K562 (cell line): ENCODE results near the gene USP49. TPM values are rescaled to one million over a fixed set of nuclear protein-coding genes. Genes with fewer than 3 reads are reported as not detected.

Experiments
- FOXJ2 ChIP-seq: fragments of 200-800 bp; sonication (Bioruptor generic); IDR thresholded peaks from 2 replicates; pipeline ENCODE4 v1.6.1; 2016; ENCODE audit warnings: missing genetic modification characterization, missing compliant biosample characterization
- HNRNPK ChIP-seq: fragments of 200-400 bp; formaldehyde crosslinking; IDR thresholded peaks from one replicate; pipeline ENCODE4 v1.6.1; 2018; ENCODE audit warnings: mild to moderate bottlenecking, low read depth, low read length; ENCODE audit not compliant: poor library complexity, severe bottlenecking
- IRF2 ChIP-seq: sonication (generic); formaldehyde crosslinking; IDR thresholded peaks from 2 replicates; pipeline ENCODE4 v1.8.1; 2022; ENCODE audit warnings: mild to moderate bottlenecking, missing genetic modification reagents
- KLF10 ChIP-seq: fragments of 250-450 bp; sonication (Bioruptor Pico); IDR thresholded peaks from 2 replicates; pipeline ENCODE4 v1.6.1; 2021; ENCODE audit warnings: matching md5 sums
- KLF16 ChIP-seq: IDR thresholded peaks from 2 replicates; pipeline ENCODE4 v1.6.1; 2016; ENCODE audit warnings: antibody characterized with exemption
- NRF1 ChIP-seq, 2 experiments: fragments of 450-650 bp; IDR thresholded peaks in 1 of 2; conservative IDR thresholded peaks in 1 of 2; 2 replicates each; pipeline ENCODE4 v1.6.1; 2014; ENCODE audit warnings: mild to moderate bottlenecking in 2 of 2
- POLR3G ChIP-seq: IDR thresholded peaks from 2 replicates; pipeline ENCODE4 v1.6.1; 2011; ENCODE audit not compliant: insufficient read length, insufficient replicate concordance; ENCODE audit errors: extremely low read depth
- PTTG1 ChIP-seq: fragments of 450-650 bp; IDR thresholded peaks from 2 replicates; pipeline ENCODE4 v1.6.1; 2016; ENCODE audit warnings: low read depth, mild to moderate bottlenecking, missing genetic modification characterization, missing compliant biosample characterization
- RFX1 ChIP-seq: fragments of 450-650 bp; IDR thresholded peaks from 2 replicates; pipeline ENCODE4 v1.6.1; 2016; ENCODE audit warnings: mild to moderate bottlenecking, moderate library complexity
- SPI1 ChIP-seq: IDR thresholded peaks from 2 replicates; pipeline ENCODE4 v1.6.1; 2011; ENCODE audit warnings: low read depth, low read length, control low read depth, borderline replicate concordance
- SRSF1 ChIP-seq: fragments of 200-400 bp; formaldehyde crosslinking; IDR thresholded peaks from 2 replicates; pipeline ENCODE4 v1.6.1; 2017; ENCODE audit warnings: mild to moderate bottlenecking, low read depth, low read length, moderate library complexity
- TEAD4 ChIP-seq, 2 experiments: sonication (generic) in 1 of 2; formaldehyde crosslinking in 1 of 2; IDR thresholded peaks; 2 replicates each; pipeline versions ENCODE4 v1.6.1 to v1.8.0; 2012 to 2022; ENCODE audit warnings: borderline replicate concordance in 1 of 2, inconsistent platforms in 1 of 2, low read length in 1 of 2, mild to moderate bottlenecking in 1 of 2, missing genetic modification reagents in 1 of 2
- TGIF2 ChIP-seq: sonication (generic); formaldehyde crosslinking; IDR thresholded peaks from 2 replicates; pipeline ENCODE4 v1.8.1; 2022; ENCODE audit warnings: mild to moderate bottlenecking, missing genetic modification reagents, moderate library complexity
- ZBTB8A ChIP-seq: fragments of 450-650 bp; IDR thresholded peaks from 2 replicates; pipeline ENCODE4 v1.6.1; 2018; ENCODE audit warnings: mild to moderate bottlenecking, moderate library complexity; ENCODE audit not compliant: partially characterized antibody
- polyA plus RNA-seq, 8 experiments: library from polyadenylated mRNA; depleted of rRNA in 4 of 8; stranded (reverse) in 5 of 8; unstranded in 3 of 8; fragments of >200 nt; fragmentation: Nextera tagmentation in 2 of 8; fragmentation: Illumina TruSeq in 1 of 8; extraction: Ambion mirVana in 2 of 8; extraction: Trizol in 1 of 8; gene quantifications; 2 replicates each; pipeline versions ENCODE4 v1.2.1 to v1.2.3, GENCODE V29; 2011 to 2014; ENCODE audit warnings: inconsistent platforms in 1 of 8, missing spikeins in 1 of 8
- total RNA-seq, 7 experiments: library from RNA; depleted of rRNA in 6 of 7; stranded (reverse); fragments of >200 nt in 6 of 7; fragmentation: Illumina TruSeq in 2 of 7; extraction: Trizol in 2 of 7; gene quantifications; 2 replicates each; pipeline versions ENCODE4 v1.2.1 to v1.2.3, GENCODE V29; 2011 to 2021; ENCODE audit warnings: low replicate concordance in 1 of 7
- TF ChIP-seq, protein P1 (sequence below): fragments of 450-650 bp; formaldehyde crosslinking; IDR thresholded peaks from 2 replicates; pipeline ENCODE4 v1.4.0; 2022; ENCODE audit warnings: missing genetic modification characterization
- TF ChIP-seq, protein P2 (sequence below): sonication (generic); formaldehyde crosslinking; IDR thresholded peaks from 2 replicates; pipeline ENCODE4 v1.8.0; 2022; ENCODE audit warnings: mild to moderate bottlenecking, missing genetic modification reagents

USP49 gene
- total and polyA plus RNA-seq, 9 of the 15 experiments (the other 6 are each of a cell fraction or from before 2014, with no cell fraction given) = 1.0 to 9.9 (median 6.5) TPM

DNA sequence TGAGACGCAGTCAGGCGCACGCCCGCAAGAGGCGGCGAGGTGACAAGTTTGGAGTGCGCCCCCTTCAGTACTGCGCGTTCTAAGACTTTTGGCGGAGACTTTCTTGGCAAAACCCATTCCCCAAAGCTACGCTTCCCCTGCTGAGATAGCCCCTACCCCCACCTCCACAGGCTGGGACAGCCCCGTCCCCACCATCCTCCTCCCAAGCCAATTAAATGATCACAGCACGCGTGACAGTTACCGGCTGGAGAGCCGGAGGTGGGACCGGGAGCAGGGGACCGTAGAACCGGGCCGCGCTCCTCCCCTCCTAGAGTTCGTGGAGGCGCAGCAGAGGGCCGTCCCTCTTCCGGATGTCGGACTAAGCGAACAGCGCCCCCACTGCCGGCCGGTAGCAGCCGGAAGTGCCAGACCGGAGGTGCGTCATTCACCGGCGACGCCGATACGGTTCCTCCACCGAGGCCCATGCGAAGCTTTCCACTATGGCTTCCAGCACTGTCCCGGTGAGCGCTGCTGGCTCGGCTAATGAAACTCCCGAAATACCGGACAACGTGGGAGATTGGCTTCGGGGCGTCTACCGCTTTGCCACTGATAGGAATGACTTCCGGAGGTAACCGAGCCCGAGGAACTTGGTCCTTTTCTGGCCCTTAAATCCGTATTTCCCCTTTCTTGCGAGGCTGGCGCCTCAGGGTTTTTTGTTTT is 107.8 kb downstream of the USP49 start, which contains the start of gene TOMM6 (continued):
- TF ChIP-seq, protein P1, sequence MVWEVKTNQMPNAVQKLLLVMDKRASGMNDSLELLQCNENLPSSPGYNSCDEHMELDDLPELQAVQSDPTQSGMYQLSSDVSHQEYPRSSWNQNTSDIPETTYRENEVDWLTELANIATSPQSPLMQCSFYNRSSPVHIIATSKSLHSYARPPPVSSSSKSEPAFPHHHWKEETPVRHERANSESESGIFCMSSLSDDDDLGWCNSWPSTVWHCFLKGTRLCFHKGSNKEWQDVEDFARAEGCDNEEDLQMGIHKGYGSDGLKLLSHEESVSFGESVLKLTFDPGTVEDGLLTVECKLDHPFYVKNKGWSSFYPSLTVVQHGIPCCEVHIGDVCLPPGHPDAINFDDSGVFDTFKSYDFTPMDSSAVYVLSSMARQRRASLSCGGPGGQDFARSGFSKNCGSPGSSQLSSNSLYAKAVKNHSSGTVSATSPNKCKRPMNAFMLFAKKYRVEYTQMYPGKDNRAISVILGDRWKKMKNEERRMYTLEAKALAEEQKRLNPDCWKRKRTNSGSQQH (CRISPR knock-in tag) = no peak
- no peak for TF ChIP-seq ZBTB8A
- no peak for TF ChIP-seq FOXJ2
- peak; percentile 37; the same call in 1 of the 2 replicates for TF ChIP-seq SPI1
- no peak for TF ChIP-seq POLR3G
- no peak for TF ChIP-seq KLF10
- TF ChIP-seq SRSF1 = no peak
- TF ChIP-seq, protein P2, sequence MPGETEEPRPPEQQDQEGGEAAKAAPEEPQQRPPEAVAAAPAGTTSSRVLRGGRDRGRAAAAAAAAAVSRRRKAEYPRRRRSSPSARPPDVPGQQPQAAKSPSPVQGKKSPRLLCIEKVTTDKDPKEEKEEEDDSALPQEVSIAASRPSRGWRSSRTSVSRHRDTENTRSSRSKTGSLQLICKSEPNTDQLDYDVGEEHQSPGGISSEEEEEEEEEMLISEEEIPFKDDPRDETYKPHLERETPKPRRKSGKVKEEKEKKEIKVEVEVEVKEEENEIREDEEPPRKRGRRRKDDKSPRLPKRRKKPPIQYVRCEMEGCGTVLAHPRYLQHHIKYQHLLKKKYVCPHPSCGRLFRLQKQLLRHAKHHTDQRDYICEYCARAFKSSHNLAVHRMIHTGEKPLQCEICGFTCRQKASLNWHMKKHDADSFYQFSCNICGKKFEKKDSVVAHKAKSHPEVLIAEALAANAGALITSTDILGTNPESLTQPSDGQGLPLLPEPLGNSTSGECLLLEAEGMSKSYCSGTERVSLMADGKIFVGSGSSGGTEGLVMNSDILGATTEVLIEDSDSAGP (CRISPR knock-in tag) = 0 out of 2 replicates have a peak, but pooled peaks have one; percentile 15
- peak; percentile 64 to 74 for TF ChIP-seq NRF1 (conservative IDR thresholded peaks at IDR 0.05 in 1 of 2, IDR thresholded peaks at IDR 0.05 in 1 of 2)
- TF ChIP-seq RFX1 = no peak
- peak; percentile 37 for TF ChIP-seq TEAD4 (IDR thresholded peaks at IDR 0.05; ENCODE audit: low read length)
- no peak for TF ChIP-seq TEAD4 (CRISPR knock-in tag; IDR thresholded peaks at IDR 0.05; ENCODE audit: borderline replicate concordance)
- TF ChIP-seq TGIF2 (CRISPR knock-in tag) = no peak
- no peak for TF ChIP-seq IRF2 (CRISPR knock-in tag)
- no peak for TF ChIP-seq KLF16
- no peak for TF ChIP-seq PTTG1 (tag)
- TF ChIP-seq HNRNPK = no peak
